Lower leg skin (tissue), 3 donors: ENCODE measurements around the gene KCTD16.

Experiments
- POLR2A ChIP-seq, 2 donors: fragments of 450-650 bp; IDR thresholded peaks; one replicate each; pipeline ENCODE4 v1.6.1; 2016 to 2017; ENCODE audit warnings: antibody characterized with exemption in 2 of 2, mild to moderate bottlenecking in 1 of 2, moderate library complexity in 1 of 2
- TF ChIP-seq, protein P1 (sequence below), 3 donors: fragments of 450-650 bp; IDR thresholded peaks; one replicate each; pipeline ENCODE4 v1.5.1; 2016; ENCODE audit warnings: antibody characterized with exemption in 3 of 3, mild to moderate bottlenecking in 3 of 3, moderate library complexity in 2 of 3

DNA sequence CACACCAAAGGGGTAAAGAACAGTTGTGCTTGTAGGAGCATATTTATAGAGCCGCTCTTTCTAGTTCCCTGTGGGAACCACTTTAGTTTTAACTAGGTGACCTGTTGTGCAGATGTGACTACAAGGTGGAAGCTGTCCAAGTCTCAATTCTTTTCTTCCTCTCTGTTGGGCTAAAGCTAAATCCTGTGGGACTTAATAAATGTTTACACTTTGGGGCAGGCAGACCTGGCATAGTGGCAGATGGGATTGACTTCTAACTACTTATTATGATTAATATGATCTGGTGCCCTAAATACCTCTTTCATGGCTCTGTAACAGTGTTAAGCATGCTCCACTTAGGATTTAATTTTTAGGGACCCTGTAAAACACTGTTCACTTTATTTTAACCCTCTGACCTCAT, 265.3 kb downstream of the KCTD16 start:
- TF ChIP-seq POLR2A (IDR thresholded peaks at IDR 0.05), result no peak
- TF ChIP-seq, protein P1, sequence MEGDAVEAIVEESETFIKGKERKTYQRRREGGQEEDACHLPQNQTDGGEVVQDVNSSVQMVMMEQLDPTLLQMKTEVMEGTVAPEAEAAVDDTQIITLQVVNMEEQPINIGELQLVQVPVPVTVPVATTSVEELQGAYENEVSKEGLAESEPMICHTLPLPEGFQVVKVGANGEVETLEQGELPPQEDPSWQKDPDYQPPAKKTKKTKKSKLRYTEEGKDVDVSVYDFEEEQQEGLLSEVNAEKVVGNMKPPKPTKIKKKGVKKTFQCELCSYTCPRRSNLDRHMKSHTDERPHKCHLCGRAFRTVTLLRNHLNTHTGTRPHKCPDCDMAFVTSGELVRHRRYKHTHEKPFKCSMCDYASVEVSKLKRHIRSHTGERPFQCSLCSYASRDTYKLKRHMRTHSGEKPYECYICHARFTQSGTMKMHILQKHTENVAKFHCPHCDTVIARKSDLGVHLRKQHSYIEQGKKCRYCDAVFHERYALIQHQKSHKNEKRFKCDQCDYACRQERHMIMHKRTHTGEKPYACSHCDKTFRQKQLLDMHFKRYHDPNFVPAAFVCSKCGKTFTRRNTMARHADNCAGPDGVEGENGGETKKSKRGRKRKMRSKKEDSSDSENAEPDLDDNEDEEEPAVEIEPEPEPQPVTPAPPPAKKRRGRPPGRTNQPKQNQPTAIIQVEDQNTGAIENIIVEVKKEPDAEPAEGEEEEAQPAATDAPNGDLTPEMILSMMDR (IDR thresholded peaks at IDR 0.05), result no peak
